Islet of Langerhans (tissue), 1 donor: ENCODE data around the gene SEC22C.

Source experiments
- FAIRE-seq: peaks from one replicate; lab custom pipeline; 2011; peaks lifted over from hg19 to GRCh38; lab: Jason Lieb, UNC

SEC22C gene

GRCh38 chr3:42511201-42511600, 70.6 kb downstream of the SEC22C start:
- FAIRE-seq: no peak

GRCh38 chr3:42510325-42510724, 71.4 kb downstream of the SEC22C start:
- FAIRE-seq: no peak

- no peak for FAIRE-seq
Observed at GRCh38 chr3:42509111-42509510, 72.7 kb downstream of the SEC22C start.

GRCh38 chr3:42508562-42508961, 73.2 kb downstream of the SEC22C start:
- FAIRE-seq: no peak

- no peak for FAIRE-seq
Observed at GRCh38 chr3:42507761-42508335, 73.9 kb downstream of the SEC22C start.

- no peak for FAIRE-seq
Observed at GRCh38 chr3:42507252-42507651, 74.5 kb downstream of the SEC22C start.

- FAIRE-seq: no peak
Observed at GRCh38 chr3:42505849-42506410, 75.8 kb downstream of the SEC22C start.

- FAIRE-seq: no peak
Observed at GRCh38 chr3:42505128-42505848, 76.5 kb downstream of the SEC22C start.

- FAIRE-seq: no peak
Observed at GRCh38 chr3:42504334-42505127, 77.2 kb downstream of the SEC22C start.

GRCh38 chr3:42503957-42504333, 77.8 kb downstream of the SEC22C start:
- FAIRE-seq: no peak

- FAIRE-seq: no peak
Observed at GRCh38 chr3:42503251-42503924, 78.4 kb downstream of the SEC22C start.

GRCh38 chr3:42502429-42503250, 79.1 kb downstream of the SEC22C start, which contains the start of gene VIPR1:
Gene VIPR1 (plus strand): TSS chr3:42502643. CDS start chr3:42502736, 93 bp downstream.
- no peak for FAIRE-seq

- no peak for FAIRE-seq
Observed at GRCh38 chr3:42501681-42502428, 79.9 kb downstream of the SEC22C start.

- no peak for FAIRE-seq
Observed at GRCh38 chr3:42501321-42501680, 80.5 kb downstream of the SEC22C start.

GRCh38 chr3:42500909-42501308, 80.9 kb downstream of the SEC22C start:
- no peak for FAIRE-seq

- FAIRE-seq: no peak
Observed at GRCh38 chr3:42500091-42500490, 81.7 kb downstream of the SEC22C start.

GRCh38 chr3:42499478-42499871, 82.3 kb downstream of the SEC22C start:
- FAIRE-seq: no peak

GRCh38 chr3:42498791-42499477, 82.8 kb downstream of the SEC22C start:
- no peak for FAIRE-seq

GRCh38 chr3:42498034-42498433, 83.7 kb downstream of the SEC22C start:
- FAIRE-seq: no peak
